ENCODE results near the gene AIFM3.

DNA sequence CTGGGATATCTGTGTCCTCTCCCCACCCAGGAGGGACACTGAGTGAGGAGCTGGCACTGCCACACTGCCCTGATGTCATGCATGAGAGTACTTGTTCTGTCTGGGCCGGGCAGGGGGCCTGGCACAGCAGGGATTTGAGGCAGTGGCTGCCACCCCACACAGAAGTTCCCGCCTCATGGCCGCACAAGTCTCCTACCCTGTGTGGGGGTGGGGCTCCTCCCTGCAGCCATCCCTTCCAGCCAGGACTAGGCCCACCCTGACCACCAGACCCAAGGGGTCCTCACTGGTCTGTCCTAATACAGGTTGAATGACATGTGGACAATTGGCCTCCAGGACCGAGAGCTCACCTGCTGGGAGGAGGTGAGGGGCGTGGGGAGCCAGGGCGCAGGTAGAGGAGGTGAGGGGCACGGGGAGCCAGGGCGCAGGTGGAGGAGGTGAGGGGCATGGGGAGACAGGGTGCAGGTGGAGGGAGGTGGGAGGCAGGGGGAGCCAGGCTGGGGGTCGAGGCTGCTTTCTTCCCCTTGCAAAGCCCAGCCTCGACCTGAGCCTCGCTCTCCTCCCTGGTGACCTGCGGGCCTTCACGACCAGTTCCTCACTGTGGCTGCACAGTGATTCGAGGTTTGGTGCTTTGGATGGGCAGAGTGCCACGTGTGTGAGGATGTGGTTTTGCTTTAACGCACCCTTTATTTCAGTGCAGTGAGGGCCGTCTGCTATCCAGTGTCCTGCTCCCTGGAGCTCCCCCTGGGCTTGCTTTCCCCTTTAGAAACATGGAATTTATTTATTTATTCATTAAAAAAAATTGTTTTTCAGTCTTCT lies 22.5 kb downstream of the AIFM3 start:
- TF ChIP-seq, protein P1, sequence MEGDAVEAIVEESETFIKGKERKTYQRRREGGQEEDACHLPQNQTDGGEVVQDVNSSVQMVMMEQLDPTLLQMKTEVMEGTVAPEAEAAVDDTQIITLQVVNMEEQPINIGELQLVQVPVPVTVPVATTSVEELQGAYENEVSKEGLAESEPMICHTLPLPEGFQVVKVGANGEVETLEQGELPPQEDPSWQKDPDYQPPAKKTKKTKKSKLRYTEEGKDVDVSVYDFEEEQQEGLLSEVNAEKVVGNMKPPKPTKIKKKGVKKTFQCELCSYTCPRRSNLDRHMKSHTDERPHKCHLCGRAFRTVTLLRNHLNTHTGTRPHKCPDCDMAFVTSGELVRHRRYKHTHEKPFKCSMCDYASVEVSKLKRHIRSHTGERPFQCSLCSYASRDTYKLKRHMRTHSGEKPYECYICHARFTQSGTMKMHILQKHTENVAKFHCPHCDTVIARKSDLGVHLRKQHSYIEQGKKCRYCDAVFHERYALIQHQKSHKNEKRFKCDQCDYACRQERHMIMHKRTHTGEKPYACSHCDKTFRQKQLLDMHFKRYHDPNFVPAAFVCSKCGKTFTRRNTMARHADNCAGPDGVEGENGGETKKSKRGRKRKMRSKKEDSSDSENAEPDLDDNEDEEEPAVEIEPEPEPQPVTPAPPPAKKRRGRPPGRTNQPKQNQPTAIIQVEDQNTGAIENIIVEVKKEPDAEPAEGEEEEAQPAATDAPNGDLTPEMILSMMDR (conservative IDR thresholded peaks at IDR 0.05; ENCODE audit: low read depth, low read length) = no peak
- TF ChIP-seq MAZ (IDR thresholded peaks at IDR 0.05; ENCODE audit: borderline replicate concordance, low read depth, low read length) = no peak
- TF ChIP-seq SMC3 (IDR thresholded peaks at IDR 0.05; ENCODE audit: low read depth, low read length) = no peak
- no peak for TF ChIP-seq MXI1 (IDR thresholded peaks at IDR 0.05; ENCODE audit: borderline replicate concordance, low read depth, low read length)
- TF ChIP-seq POLR2A (IDR thresholded peaks at IDR 0.05; ENCODE audit: low read depth, low read length) = no peak
- TF ChIP-seq BHLHE40 (IDR thresholded peaks at IDR 0.05; ENCODE audit: low read depth, low read length) = no peak
- no peak for TF ChIP-seq RFX5 (IDR thresholded peaks at IDR 0.05; ENCODE audit: low read depth, low read length)
- TF ChIP-seq, protein P2, sequence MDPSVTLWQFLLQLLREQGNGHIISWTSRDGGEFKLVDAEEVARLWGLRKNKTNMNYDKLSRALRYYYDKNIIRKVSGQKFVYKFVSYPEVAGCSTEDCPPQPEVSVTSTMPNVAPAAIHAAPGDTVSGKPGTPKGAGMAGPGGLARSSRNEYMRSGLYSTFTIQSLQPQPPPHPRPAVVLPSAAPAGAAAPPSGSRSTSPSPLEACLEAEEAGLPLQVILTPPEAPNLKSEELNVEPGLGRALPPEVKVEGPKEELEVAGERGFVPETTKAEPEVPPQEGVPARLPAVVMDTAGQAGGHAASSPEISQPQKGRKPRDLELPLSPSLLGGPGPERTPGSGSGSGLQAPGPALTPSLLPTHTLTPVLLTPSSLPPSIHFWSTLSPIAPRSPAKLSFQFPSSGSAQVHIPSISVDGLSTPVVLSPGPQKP (IDR thresholded peaks at IDR 0.05; ENCODE audit: borderline replicate concordance, low read depth, low read length) = no peak
- no peak for TF ChIP-seq RCOR1 (IDR thresholded peaks at IDR 0.05; ENCODE audit: insufficient replicate concordance, low read length)
- TF ChIP-seq CHD1 (IDR thresholded peaks at IDR 0.05; ENCODE audit: low read depth, low read length) = no peak
- no peak for TF ChIP-seq FOS (IDR thresholded peaks at IDR 0.05; ENCODE audit: low read depth, low read length)
- no peak for TF ChIP-seq RAD21 (IDR thresholded peaks at IDR 0.05; ENCODE audit: low read length)
- TF ChIP-seq NFE2L2 (IDR thresholded peaks at IDR 0.05; ENCODE audit: low read depth, low read length) = no peak
- TF ChIP-seq CEBPB (IDR thresholded peaks at IDR 0.05; ENCODE audit: low read depth, low read length) = no peak

All from IMR-90 (cell line).